Measurements from ENCODE around the gene SKAP1.

SKAP1 gene

DNA sequence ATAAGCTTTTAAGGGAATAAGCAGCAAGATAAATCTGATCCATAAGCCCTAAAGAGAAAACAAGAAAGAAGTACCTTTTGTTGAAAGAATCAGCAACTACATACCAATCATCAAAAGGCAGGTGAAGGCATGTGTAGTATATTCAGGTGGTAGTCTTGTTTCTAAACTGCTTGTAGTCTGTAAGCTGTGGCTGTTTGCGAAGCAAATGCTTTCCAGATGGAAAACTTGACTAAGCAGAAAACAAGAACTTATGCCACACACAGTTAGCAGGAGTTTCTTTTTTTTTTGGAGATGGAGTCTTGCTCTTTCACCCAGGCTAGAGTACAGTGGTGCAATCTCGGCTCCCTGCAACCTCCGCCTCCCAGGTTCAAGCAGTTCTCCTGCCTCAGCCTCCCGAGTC is 334.4 kb downstream of the SKAP1 start:
- Histone ChIP-seq H4K20me1 (ENCODE audit: insufficient read depth, low read length) (no peaks in the 10 kb centered on the region), H3K79me2 (ENCODE audit: low read length) (peaks cover 97% of the 10 kb centered on the region), H3K9me2 (replicated peaks; ENCODE audit: insufficient read depth, low read length) (no peaks in the 10 kb centered on the region), H3F3A (ENCODE audit: insufficient read depth, low read length) (peaks cover 4% of the 10 kb centered on the region; the same call in 1 of the 2 replicates), H3K27me3 (replicated peaks; ENCODE audit: insufficient read depth, low read length) (no peaks in the 10 kb centered on the region), H2AFZ (ENCODE audit: low read length) (no peak overlapping the region), H3K4me3 (ENCODE audit: low read length) (no peak overlapping the region), H3K36me3 (replicated peaks; ENCODE audit: insufficient read depth, low read length) (no peaks in the 10 kb centered on the region), H3K4me2 (ENCODE audit: low read depth, low read length) (no peak overlapping the region), H3K9me3 (replicated peaks; ENCODE audit: insufficient read depth, low read length) (no peaks in the 10 kb centered on the region), H3K9ac (ENCODE audit: low read length) (no peak overlapping the region), H3K4me1 (ENCODE audit: low read length) (peaks cover 16% of the 10 kb centered on the region; the same call in 1 of the 2 replicates), H3K27ac (ENCODE audit: low read length) (no peak overlapping the region)
- TF ChIP-seq EZH2 (optimal IDR thresholded peaks at IDR 0.05; ENCODE audit: low read depth, low read length) (no peak), EZH2phosphoT487 (IDR thresholded peaks at IDR 0.05; ENCODE audit: low read length) (no peak)
- TF ChIP-seq, protein P1, sequence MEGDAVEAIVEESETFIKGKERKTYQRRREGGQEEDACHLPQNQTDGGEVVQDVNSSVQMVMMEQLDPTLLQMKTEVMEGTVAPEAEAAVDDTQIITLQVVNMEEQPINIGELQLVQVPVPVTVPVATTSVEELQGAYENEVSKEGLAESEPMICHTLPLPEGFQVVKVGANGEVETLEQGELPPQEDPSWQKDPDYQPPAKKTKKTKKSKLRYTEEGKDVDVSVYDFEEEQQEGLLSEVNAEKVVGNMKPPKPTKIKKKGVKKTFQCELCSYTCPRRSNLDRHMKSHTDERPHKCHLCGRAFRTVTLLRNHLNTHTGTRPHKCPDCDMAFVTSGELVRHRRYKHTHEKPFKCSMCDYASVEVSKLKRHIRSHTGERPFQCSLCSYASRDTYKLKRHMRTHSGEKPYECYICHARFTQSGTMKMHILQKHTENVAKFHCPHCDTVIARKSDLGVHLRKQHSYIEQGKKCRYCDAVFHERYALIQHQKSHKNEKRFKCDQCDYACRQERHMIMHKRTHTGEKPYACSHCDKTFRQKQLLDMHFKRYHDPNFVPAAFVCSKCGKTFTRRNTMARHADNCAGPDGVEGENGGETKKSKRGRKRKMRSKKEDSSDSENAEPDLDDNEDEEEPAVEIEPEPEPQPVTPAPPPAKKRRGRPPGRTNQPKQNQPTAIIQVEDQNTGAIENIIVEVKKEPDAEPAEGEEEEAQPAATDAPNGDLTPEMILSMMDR (IDR thresholded peaks at IDR 0.05; ENCODE audit: low read length): no peak
- DNase-seq: no peak

DNA sequence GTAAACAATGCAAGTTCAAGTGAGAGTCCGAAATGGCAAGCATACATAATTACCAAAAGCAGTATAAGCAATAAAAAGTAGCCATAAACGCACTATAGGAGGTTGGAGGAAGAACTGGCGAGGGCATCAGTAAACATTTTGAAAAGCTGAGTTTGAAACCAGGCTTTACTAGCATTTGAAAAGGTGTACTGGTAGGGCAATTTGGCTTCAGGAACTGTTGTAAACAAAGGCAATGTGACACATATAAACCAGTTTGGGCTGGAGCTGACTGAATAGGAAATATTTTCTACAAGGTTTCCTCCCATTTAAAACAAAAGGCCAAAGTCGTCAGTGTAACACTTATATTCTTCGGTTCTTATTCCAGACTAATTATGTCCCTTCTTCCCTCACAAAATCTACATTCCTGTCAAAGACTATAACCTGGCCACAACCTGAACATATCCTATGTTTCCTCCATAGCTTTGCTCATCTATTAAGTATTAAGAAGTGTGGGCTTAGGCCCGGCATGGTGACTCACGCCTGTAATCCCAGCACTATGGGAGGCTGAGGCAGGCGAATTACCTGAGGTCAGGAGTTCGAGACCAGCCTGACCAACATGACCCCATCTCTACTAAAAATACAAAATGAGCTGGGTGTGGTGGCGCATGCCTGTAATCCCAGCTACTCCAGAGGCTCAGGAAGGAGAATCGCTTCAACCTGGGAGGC is 336.5 kb downstream of the SKAP1 start:
- no peak for DNase-seq
- no peak overlapping the region for H3K4me3 ChIP-seq (ENCODE audit: low read length)
- TF ChIP-seq, protein P1 (IDR thresholded peaks at IDR 0.05; ENCODE audit: low read length): no peak
- TF ChIP-seq EZH2phosphoT487 (IDR thresholded peaks at IDR 0.05; ENCODE audit: low read length): no peak
- TF ChIP-seq EZH2 (optimal IDR thresholded peaks at IDR 0.05; ENCODE audit: low read depth, low read length): no peak
- H3K79me2 ChIP-seq (ENCODE audit: low read length): peaks cover 95% of the 10 kb centered on the region
- H3F3A ChIP-seq (ENCODE audit: insufficient read depth, low read length): no peaks in the 10 kb centered on the region
- no peak overlapping the region for H3K4me2 ChIP-seq (ENCODE audit: low read depth, low read length)
- H3K27ac ChIP-seq (ENCODE audit: low read length): no peak overlapping the region
- no peaks in the 10 kb centered on the region for H3K9me3 ChIP-seq (replicated peaks; ENCODE audit: insufficient read depth, low read length)
- H3K36me3 ChIP-seq (replicated peaks; ENCODE audit: insufficient read depth, low read length): no peaks in the 10 kb centered on the region
- H3K9me2 ChIP-seq (replicated peaks; ENCODE audit: insufficient read depth, low read length): no peaks in the 10 kb centered on the region
- H2AFZ ChIP-seq (ENCODE audit: low read length): no peak overlapping the region
- H3K9ac ChIP-seq (ENCODE audit: low read length): no peak overlapping the region
- peaks cover 10% of the 10 kb centered on the region; the same call in 1 of the 2 replicates for H3K4me1 ChIP-seq (ENCODE audit: low read length)
- H3K27me3 ChIP-seq (replicated peaks; ENCODE audit: insufficient read depth, low read length): no peaks in the 10 kb centered on the region
- no peaks in the 10 kb centered on the region for H4K20me1 ChIP-seq (ENCODE audit: insufficient read depth, low read length)

DNA sequence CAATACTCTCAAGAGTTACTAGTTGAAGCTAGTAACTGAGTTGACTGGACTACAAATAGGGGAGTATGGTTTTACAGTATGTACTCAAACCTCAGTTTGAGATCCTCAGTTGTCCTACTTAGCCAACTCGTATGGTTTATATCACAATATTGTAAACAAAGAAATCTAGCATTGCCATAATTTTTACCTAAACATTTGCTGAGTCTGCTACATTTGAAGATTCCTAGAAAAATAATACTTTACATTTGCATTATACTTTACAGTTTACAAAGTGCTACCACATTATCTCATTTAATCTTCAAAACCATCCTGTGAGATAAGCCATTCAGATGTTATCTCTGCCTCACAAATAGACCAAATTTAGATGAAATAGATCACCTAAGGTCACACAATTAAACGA is 345.1 kb downstream of the SKAP1 start:
- H4K20me1 ChIP-seq (ENCODE audit: insufficient read depth, low read length): no peaks in the 10 kb centered on the region

More for the DNA sequence above, 345.1 kb downstream of the SKAP1 start:
- Histone ChIP-seq H3K27me3 (replicated peaks; ENCODE audit: insufficient read depth, low read length) (no peaks in the 10 kb centered on the region), H3K9me3 (replicated peaks; ENCODE audit: insufficient read depth, low read length) (no peaks in the 10 kb centered on the region), H3K36me3 (replicated peaks; ENCODE audit: insufficient read depth, low read length) (no peaks in the 10 kb centered on the region), H3K4me3 (ENCODE audit: low read length) (no peak overlapping the region), H3K79me2 (ENCODE audit: low read length) (peaks cover 80% of the 10 kb centered on the region), H3F3A (ENCODE audit: insufficient read depth, low read length) (peaks cover 10% of the 10 kb centered on the region), H3K9me2 (replicated peaks; ENCODE audit: insufficient read depth, low read length) (no peaks in the 10 kb centered on the region), H2AFZ (ENCODE audit: low read length) (no peak overlapping the region), H3K9ac (ENCODE audit: low read length) (no peak overlapping the region), H3K4me2 (ENCODE audit: low read depth, low read length) (peak overlapping the region; percentile 43; the same call in 1 of the 2 replicates), H3K4me1 (ENCODE audit: low read length) (peaks cover 15% of the 10 kb centered on the region), H3K27ac (ENCODE audit: low read length) (no peak overlapping the region)
- TF ChIP-seq EZH2phosphoT487 (IDR thresholded peaks at IDR 0.05; ENCODE audit: low read length): no peak
- TF ChIP-seq EZH2 (optimal IDR thresholded peaks at IDR 0.05; ENCODE audit: low read depth, low read length): no peak
- TF ChIP-seq, protein P1 (IDR thresholded peaks at IDR 0.05; ENCODE audit: low read length): no peak
- no peak for DNase-seq
